Urothelium cell line (cell line): ENCODE results near the gene ZNF771.
"Not testable (repeated sequence)": the region's sequence is repeated elsewhere in the genome, so short reads cannot be mapped to it uniquely, and the experiment has no call there.

Experiments used
- DNase-seq: peaks from one replicate; pipeline ENCODE4 v3.0.0; 2011; ENCODE audit warnings: low spot score, mixed read lengths
- FAIRE-seq: peaks from 2 replicates; lab custom pipeline; 2011; peaks lifted over from hg19 to GRCh38; lab: Jason Lieb, UNC

The ZNF771 gene

GRCh38 chr16:30429678-30430427 lies 22.4 kb downstream of the ZNF771 start, which contains the start of gene DCTPP1:
Gene DCTPP1 (minus strand): TSS chr16:30430030. CDS start chr16:30429980, 50 bp downstream.
- no peak for FAIRE-seq

GRCh38 chr16:30430428-30430970 lies 23.1 kb downstream of the ZNF771 start:
- FAIRE-seq = no peak
- DNase-seq = no peak

More at GRCh38 chr16:30429678-30430427, 22.4 kb downstream of the ZNF771 start, which contains the start of gene DCTPP1:
- DNase-seq = peak; percentile 91

- FAIRE-seq = no peak
- no peak for DNase-seq
Measured at GRCh38 chr16:30434852-30435251, 27.4 kb downstream of the ZNF771 start.

- FAIRE-seq = no peak
Measured at GRCh38 chr16:30437511-30438046, 30.2 kb downstream of the ZNF771 start.

GRCh38 chr16:30438835-30439234 lies 31.4 kb downstream of the ZNF771 start:
- no peak for DNase-seq
- no peak for FAIRE-seq

More at GRCh38 chr16:30437511-30438046, 30.2 kb downstream of the ZNF771 start:
- DNase-seq = no peak

- no peak for FAIRE-seq
- DNase-seq = no peak
Measured at GRCh38 chr16:30439720-30440348, 32.4 kb downstream of the ZNF771 start.

GRCh38 chr16:30443631-30444030 lies 36.2 kb downstream of the ZNF771 start:
- FAIRE-seq (no peak), DNase-seq (no peak)

GRCh38 chr16:30444231-30445148 lies 37.1 kb downstream of the ZNF771 start:
- no peak for DNase-seq
- FAIRE-seq = no peak

GRCh38 chr16:30445149-30445407 lies 37.7 kb downstream of the ZNF771 start:
- FAIRE-seq (no peak), DNase-seq (no peak)

- peak; percentile 90 for DNase-seq
- no peak for FAIRE-seq
Measured at GRCh38 chr16:30445408-30446202, 38.2 kb downstream of the ZNF771 start, which contains the start of gene SEPHS2. Gene SEPHS2 (minus strand): TSS chr16:30445874. CDS start chr16:30445727, 147 bp downstream.

- no peak for FAIRE-seq
- no peak for DNase-seq
Measured at GRCh38 chr16:30446203-30446595, 38.8 kb downstream of the ZNF771 start.

GRCh38 chr16:30447512-30448226 lies 40.3 kb downstream of the ZNF771 start:
- DNase-seq = no peak
- FAIRE-seq = no peak

- DNase-seq = no peak
- FAIRE-seq = no peak
Measured at GRCh38 chr16:30449116-30449435, 41.7 kb downstream of the ZNF771 start.

- DNase-seq, FAIRE-seq: not testable (repeated sequence)
Measured at GRCh38 chr16:30452709-30453580, 45.5 kb downstream of the ZNF771 start.

GRCh38 chr16:30456302-30456701 lies 48.9 kb downstream of the ZNF771 start:
- no peak for FAIRE-seq
- DNase-seq = no peak

- FAIRE-seq (no peak), DNase-seq (no peak)
Measured at GRCh38 chr16:30457256-30457655, 49.9 kb downstream of the ZNF771 start.

- no peak for DNase-seq
- FAIRE-seq = no peak
Measured at GRCh38 chr16:30457743-30458560, 50.5 kb downstream of the ZNF771 start.
